ENCODE measurements around the gene TMEM62.

DNA sequence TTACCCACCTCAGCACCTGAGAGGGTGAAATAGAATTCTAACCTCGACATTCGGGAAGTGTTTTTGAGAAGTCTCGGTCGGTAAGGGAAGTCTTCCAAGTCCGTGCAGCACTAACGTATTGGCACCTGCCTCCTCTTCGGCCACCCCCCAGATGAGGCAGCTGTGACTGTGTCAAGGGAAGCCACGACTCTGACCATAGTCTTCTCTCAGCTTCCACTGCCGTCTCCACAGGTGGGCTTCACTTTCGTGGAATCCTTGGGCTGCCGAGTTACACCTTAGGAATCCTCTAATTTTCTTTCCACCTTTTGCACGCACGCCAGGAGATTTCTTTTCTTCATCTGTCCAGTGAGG lies 52.6 kb downstream of the TMEM62 start:
- TF ChIP-seq, protein P1, sequence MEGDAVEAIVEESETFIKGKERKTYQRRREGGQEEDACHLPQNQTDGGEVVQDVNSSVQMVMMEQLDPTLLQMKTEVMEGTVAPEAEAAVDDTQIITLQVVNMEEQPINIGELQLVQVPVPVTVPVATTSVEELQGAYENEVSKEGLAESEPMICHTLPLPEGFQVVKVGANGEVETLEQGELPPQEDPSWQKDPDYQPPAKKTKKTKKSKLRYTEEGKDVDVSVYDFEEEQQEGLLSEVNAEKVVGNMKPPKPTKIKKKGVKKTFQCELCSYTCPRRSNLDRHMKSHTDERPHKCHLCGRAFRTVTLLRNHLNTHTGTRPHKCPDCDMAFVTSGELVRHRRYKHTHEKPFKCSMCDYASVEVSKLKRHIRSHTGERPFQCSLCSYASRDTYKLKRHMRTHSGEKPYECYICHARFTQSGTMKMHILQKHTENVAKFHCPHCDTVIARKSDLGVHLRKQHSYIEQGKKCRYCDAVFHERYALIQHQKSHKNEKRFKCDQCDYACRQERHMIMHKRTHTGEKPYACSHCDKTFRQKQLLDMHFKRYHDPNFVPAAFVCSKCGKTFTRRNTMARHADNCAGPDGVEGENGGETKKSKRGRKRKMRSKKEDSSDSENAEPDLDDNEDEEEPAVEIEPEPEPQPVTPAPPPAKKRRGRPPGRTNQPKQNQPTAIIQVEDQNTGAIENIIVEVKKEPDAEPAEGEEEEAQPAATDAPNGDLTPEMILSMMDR (conservative IDR thresholded peaks at IDR 0.05) = 0 out of 2 replicates have a peak, but pooled peaks have one; percentile 10
- TF ChIP-seq EZH2 (IDR thresholded peaks at IDR 0.05; ENCODE audit: low read depth) = no peak

Measured in PC-9 (cell line).